ENCODE measurements around the gene OTC. TPM values are rescaled to one million over a fixed set of nuclear protein-coding genes. Genes with fewer than 3 reads are reported as not detected.

The OTC gene
- not detected in 2 replicates for total RNA-seq

- no peaks in the 10 kb centered on the region for H3K4me1 Mint-ChIP-seq
- DNase-seq (no peak), ATAC-seq (ENCODE audit: low read depth) (no peak)
- CTCF ChIA-PET = no interaction called here
- peaks cover 5% of the 10 kb centered on the region for H3K27me3 Mint-ChIP-seq
- POLR2A ChIA-PET = no interaction called here
- intact Hi-C loops (cut with micrococcal nuclease) = no loop called here
- H3K9me3 Mint-ChIP-seq = no peaks in the 10 kb centered on the region
- no peak within 1 kb of the TSS for H3K4me3 Mint-ChIP-seq
- no peaks in the 10 kb centered on the region for H3K36me3 Mint-ChIP-seq (ENCODE audit: low read depth)
- no peak within 1 kb of the TSS for H3K27ac Mint-ChIP-seq
- TF ChIP-seq CTCF (IDR thresholded peaks at IDR 0.05) = no peak
Observed at GRCh38 chrX:38352362-38352761, at the start of gene OTC. TSS of gene OTC (plus strand) at chrX:38352604. CDS start at chrX:38352697, 93 bp downstream.

GRCh38 chrX:38304010-38304409 is 48.4 kb upstream of the OTC start:
- DNase-seq (no peak), ATAC-seq (ENCODE audit: low read depth) (no peak)
- H3K4me1 Mint-ChIP-seq = no peaks in the 10 kb centered on the region
- no peak overlapping the region for H3K4me3 Mint-ChIP-seq
- intact Hi-C loops (cut with micrococcal nuclease) = no loop called here
- CTCF ChIA-PET = no interaction called here
- no peak for TF ChIP-seq CTCF (IDR thresholded peaks at IDR 0.05)
- no peaks in the 10 kb centered on the region for H3K27me3 Mint-ChIP-seq
- POLR2A ChIA-PET = no interaction called here
- no peak overlapping the region for H3K27ac Mint-ChIP-seq
- no peaks in the 10 kb centered on the region for H3K9me3 Mint-ChIP-seq
- peaks cover 14% of the 10 kb centered on the region for H3K36me3 Mint-ChIP-seq (ENCODE audit: low read depth)

- Mint-ChIP-seq H3K9me3 (no peaks in the 10 kb centered on the region), H3K27me3 (no peaks in the 10 kb centered on the region), H3K36me3 (ENCODE audit: low read depth) (peaks cover 14% of the 10 kb centered on the region), H3K4me1 (no peaks in the 10 kb centered on the region), H3K4me3 (no peak overlapping the region), H3K27ac (no peak overlapping the region)
- ATAC-seq (ENCODE audit: low read depth) = no peak
- POLR2A ChIA-PET = no interaction called here
- intact Hi-C loops (cut with micrococcal nuclease) = no loop called here
- no peak for DNase-seq
- CTCF ChIA-PET = no interaction called here
- TF ChIP-seq CTCF (IDR thresholded peaks at IDR 0.05) = no peak
Observed at GRCh38 chrX:38305971-38306370, 46.4 kb upstream of the OTC start.

GRCh38 chrX:38311743-38312142 is 40.7 kb upstream of the OTC start:
- Mint-ChIP-seq H3K27ac (no peak overlapping the region), H3K27me3 (no peaks in the 10 kb centered on the region), H3K9me3 (no peaks in the 10 kb centered on the region), H3K4me3 (no peak overlapping the region), H3K36me3 (ENCODE audit: low read depth) (peaks cover 11% of the 10 kb centered on the region), H3K4me1 (no peaks in the 10 kb centered on the region)
- TF ChIP-seq CTCF (IDR thresholded peaks at IDR 0.05) = no peak
- ChIA-PET CTCF (no interaction called here), POLR2A (no interaction called here)
- intact Hi-C loops (cut with micrococcal nuclease) = no loop called here
- DNase-seq (no peak), ATAC-seq (ENCODE audit: low read depth) (no peak)

GRCh38 chrX:38312436-38312835 is 40.0 kb upstream of the OTC start:
- CTCF ChIA-PET = no interaction called here
- ATAC-seq (ENCODE audit: low read depth) = no peak
- POLR2A ChIA-PET = no interaction called here
- no peak for TF ChIP-seq CTCF (IDR thresholded peaks at IDR 0.05)
- Mint-ChIP-seq H3K27ac (no peak overlapping the region), H3K4me1 (no peaks in the 10 kb centered on the region), H3K9me3 (no peaks in the 10 kb centered on the region), H3K4me3 (no peak overlapping the region), H3K27me3 (no peaks in the 10 kb centered on the region), H3K36me3 (ENCODE audit: low read depth) (peaks cover 13% of the 10 kb centered on the region)
- intact Hi-C loops (cut with micrococcal nuclease) = no loop called here
- no peak for DNase-seq

All from activated B cell treated with CpG ODN at 0.5 μM for 24 hours (primary cell).